DMS53 (cell line): ENCODE measurements around the gene LAMB2.
A peak's percentile ranks its signal among the peaks of the same experiment; 100 is the strongest.

Source experiments
- DNase-seq: peaks from one replicate; lab custom pipeline; 2025; lab: John Stamatoyannopoulos, UW

The LAMB2 gene

GRCh38 chr3:49132437-49133225 lies at the start of gene LAMB2:
Gene LAMB2, minus strand, starts transcription at chr3:49133050. Its CDS starts 183 bp downstream, at chr3:49132867.
- DNase-seq: peak; percentile 37

- DNase-seq: no peak
These were observed 48.5 kb upstream of the LAMB2 start for GRCh38 chr3:49181351-49181750.

DNA sequence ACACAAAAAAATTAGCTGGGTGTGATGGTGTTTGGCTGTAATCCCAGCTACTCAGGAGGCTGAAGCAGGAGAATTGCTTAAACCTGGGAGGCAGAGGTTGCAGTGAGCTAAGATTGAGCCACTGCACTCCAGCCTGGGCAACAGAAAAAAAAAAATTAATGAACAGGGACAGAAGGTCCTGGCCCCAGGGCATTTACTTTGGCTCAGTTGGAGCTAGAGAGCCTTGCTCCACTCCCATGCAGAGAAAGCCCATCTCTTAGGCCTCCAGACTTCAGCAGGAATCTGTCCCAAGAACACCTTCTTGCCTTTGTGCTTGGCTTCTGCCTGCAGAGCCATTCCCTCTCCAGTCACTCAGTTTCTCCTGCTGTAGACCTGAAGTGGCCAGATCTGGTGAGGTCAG lies 47.3 kb upstream of the LAMB2 start:
- DNase-seq: no peak

DNA sequence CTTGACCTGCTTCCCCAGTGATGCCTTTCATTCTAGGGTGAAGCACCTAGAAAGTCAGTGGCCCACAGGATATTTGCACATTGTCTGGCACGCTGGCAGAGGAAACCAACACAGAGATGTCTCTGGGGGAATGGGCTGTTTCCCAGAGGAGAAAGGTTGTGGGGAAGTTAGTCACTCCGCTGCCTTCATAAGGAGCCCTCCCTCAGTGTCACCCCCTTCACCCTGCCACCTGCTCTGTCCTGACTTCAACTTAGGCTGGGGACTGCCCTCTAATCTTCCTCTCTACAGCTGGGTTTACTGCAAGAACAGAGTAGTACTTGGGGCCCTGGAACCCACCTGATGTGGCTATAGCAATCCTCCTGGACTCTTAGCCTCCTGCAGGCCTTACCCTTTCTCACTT lies 44.2 kb upstream of the LAMB2 start:
- no peak for DNase-seq

DNA sequence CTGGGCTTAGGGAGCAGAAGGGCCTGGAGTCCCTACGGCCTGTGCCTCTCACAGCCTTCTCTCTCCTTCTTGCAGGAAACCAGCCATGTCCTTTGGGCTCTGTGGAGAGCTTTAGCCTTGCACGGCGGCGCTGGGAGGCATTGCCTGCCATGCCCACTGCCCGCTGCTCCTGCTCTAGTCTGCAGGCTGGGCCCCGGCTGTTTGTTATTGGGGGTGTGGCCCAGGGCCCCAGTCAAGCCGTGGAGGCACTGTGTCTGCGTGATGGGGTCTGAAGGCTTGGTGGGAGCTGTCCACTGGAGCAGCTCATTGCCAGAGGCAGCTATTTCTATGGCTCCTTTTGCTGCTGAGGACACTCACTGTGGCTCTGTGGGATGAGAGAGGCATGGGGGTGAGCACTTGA lies 42.7 kb upstream of the LAMB2 start:
- no peak for DNase-seq

DNA sequence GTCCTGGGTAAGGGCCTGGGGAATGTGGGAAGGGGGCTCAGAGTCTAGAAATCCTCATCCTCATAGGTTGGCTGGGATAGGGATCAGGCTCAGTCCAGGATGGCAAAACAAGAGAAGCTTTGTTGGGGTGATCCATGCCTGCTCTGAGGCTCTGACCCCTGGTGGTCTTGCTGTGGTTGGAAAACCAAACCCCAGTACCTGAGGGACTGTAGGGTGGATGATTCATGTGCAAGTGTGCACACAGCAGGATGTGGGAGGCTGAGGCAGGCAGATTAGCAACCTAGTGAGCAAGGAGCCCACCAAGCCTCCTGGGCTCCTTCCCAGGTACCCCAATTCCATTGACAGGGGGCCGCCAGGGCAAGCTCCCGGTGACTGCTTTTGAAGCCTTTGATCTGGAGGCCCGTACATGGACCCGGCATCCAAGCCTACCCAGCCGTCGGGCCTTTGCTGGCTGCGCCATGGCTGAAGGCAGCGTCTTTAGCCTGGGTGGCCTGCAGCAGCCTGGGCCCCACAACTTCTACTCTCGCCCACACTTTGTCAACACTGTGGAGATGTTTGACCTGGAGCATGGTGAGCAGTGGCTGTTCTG lies 41.6 kb upstream of the LAMB2 start:
- no peak for DNase-seq

DNA sequence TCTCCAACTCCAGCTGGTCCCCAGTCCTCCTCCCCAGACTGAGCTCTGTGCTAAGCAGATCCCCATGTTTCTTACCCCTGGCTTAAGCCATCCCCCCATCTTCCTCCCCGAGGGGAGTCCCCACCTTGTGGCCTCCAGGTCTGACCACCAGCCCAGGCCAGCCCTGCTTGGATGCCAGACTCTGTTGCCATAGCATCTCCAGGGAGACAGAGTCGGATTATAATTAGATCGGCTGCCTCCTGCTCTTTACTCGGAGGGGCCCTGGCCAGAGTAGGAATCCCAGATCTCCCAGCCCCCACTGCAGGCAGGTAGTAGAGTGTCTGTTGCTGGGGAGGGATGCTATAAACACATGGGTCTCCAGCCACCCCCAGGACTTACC lies 40.9 kb upstream of the LAMB2 start:
- DNase-seq: no peak

- DNase-seq: no peak
These were observed 40.4 kb upstream of the LAMB2 start for GRCh38 chr3:49173116-49173791.

DNA sequence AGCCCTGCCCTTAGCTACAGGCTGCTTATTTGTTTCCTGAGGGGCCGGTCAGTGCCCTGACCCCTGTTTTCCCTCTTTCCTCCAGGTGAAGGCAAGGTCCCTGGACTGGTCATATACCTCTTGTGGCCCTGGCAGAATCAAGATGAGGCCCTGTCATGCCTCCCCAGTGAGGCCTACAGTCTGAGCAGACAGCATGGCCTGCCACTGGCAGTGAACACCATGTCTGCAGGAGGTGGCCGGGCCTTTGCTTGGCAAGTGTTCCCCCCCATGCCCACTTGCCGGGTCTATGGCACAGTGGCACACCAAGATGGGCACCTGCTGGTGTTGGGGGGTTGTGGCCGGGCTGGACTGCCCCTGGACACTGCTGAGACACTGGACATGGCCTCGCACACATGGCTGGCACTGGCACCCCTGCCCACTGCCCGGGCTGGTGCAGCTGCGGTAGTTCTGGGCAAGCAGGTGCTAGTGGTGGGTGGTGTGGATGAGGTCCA lies 39.7 kb upstream of the LAMB2 start:
- DNase-seq: no peak

- DNase-seq: no peak
These were observed 39.1 kb upstream of the LAMB2 start for GRCh38 chr3:49171775-49172500.

GRCh38 chr3:49171119-49171774 lies 38.4 kb upstream of the LAMB2 start, which contains the start of gene KLHDC8B:
Gene KLHDC8B, plus strand, starts transcription at chr3:49171598. Its CDS starts 1,172 bp downstream, at chr3:49172770.
- DNase-seq: peak; percentile 57

GRCh38 chr3:49170744-49171118 lies 37.9 kb upstream of the LAMB2 start:
- no peak for DNase-seq

DNA sequence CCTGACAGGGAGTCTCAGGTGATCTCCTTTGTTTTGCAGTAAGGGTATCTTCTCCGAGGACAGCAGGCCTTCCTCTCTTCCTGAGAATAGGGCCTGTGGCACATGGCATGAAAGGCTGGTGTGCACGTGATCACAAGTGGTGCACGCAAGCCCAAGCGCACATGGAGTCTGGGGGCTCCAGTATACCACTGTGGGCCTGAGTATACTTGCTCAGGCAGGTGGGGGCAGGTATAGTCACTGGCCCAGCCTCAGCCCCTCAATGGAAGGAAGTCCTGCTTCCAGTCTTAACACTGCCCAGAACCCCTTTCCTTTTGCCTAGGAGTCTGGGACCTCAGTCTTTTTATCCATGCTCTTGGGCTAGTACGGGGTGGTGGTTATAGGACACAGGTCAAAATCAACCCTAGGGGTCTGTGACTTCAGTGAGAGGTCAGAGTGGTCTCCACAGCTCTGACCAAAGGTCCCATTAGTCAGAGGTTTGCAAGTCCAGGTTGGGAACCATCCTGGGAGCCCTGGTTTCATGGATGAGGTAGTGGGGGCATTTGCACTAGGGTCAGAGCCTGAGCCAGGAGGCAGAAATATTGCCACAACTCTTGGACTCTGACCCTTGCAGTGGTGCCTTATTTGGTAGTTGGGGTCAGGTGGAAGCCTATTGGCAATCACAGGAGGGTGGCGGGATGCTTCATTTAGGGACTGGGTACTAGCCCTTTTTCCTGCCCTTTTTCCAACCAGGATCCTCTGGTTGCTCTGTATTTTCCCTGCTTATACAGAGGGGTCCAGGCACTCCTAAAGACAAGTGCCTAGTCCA lies 34.1 kb upstream of the LAMB2 start:
- no peak for DNase-seq

DNA sequence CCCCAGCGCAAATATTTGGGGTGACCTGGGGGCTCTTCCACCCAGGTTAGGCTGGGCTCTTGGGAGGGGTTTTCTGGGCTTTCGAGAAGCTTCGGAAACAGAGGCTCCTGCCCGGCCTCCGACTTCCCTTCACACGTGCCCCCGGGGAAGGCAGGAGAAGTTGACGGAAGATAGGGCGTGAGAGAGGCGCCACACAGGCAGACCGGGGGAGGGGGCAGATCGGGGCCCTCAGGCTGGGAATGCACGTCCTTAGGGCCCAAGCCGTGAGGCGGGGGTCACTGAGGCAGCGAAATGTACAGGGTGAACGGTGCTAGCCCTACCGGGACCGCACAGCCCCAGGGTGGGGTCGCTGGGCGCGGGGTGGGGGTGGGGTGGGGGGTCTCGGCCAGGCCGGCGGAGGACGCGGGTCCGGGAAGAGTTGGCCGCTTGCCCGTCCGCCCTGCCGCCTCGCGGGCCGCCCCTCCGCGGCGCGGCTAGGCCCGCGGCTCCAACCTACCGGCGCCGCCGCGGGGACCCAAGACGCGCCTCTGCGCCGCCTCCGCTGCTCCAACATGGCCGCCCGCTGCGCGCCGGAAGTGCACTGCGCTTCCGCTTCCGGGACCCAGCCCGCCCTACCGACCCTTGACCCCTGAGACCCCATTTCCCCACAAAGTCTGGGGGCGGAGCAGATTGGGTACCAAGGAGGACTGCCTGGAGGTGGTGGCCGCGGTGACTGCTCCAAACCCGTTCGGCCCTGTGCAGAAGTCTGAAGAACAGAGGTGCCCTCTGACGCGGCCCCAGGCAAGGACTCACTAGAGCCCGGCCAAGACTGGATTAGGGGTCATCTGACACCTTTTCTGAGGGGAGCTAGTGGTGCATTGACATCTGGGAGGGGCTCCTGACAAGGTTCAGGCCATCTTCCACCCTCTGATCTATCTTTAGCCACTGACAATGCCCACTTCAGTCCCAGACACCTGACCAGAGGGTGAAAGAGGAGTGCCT lies 33.2 kb upstream of the LAMB2 start, which contains the start of gene CCDC71:
Gene CCDC71, minus strand, starts transcription at position 561 of the 981 bp plus-strand sequence. CDS start 2,123 bp downstream, outside the sequence.
- peak; percentile 62 for DNase-seq

DNA sequence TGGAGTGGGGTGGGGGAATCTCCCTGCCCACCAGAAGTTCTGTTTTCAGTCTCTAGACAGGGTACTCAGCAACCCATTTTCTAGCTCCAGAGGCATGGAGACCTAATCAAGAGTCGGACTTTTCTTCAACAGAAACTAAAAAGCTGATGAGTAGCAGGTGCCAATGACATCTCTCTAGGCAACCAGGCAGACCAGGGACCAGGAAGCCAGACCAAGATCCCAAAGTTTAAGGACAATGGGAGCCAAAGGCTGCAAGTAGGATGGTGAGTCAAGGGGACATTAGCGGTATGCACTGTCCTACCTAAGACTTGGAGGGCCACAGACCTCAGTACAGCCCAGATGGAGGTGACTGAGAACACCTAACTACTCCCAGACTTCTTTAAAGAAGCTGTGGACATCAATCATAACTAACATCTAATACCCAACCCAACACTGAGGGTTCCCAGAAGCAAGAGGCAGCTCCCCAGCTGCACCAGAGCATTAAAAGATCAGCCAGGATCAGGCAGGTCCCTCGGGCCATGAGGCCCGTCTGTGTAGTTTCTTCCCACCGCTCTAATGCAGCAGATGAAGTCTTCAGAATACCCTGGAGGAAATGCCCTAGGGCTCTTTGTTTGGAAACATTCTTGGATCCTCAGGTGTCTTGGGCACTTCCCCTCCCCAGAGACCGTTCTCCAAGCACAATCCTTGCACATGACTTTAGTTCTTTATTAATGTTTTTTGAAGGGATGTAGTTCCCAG lies 32.3 kb upstream of the LAMB2 start:
- no peak for DNase-seq

GRCh38 chr3:49163609-49164008 lies 30.8 kb upstream of the LAMB2 start:
- no peak for DNase-seq

DNA sequence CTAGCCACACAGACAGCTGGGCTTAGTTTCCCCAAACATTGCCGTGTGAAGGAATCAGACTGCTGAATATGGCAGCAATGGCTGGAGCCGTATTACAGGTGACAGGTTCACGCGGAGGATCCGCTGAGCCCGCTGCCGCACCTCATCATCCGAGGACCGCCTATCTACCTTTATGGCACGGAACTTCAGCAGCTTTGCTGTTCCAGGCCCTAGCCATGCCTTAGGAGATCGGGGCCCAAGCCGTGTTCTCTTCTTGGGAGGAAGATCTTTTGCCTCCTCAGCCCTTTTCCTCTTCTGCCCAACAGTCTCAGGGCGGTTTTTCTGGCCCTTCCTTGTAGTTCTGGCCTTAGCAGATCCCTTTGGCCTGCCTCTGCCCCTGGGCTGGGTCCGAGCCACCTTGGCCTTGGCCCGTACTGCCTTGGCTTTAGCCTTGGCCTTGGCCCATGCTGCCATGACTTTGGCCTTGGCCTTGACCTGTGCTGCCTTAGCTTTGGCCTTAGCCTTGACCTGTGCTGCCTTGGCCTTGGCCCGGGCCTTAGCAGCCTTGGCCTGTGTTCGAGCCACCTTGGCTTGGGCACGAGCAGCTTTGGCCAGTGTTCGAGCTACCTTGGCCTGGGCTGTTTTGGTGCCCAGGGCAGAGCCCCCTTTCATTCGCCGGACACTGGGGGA lies 30.0 kb upstream of the LAMB2 start:
- no peak for DNase-seq

- DNase-seq: no peak
These were observed 29.1 kb upstream of the LAMB2 start for GRCh38 chr3:49161808-49162530.
